CD8-positive, alpha-beta memory T cell (primary cell): ENCODE measurements around the gene IFT25. TPM values are rescaled to one million over a fixed set of nuclear protein-coding genes. Genes with fewer than 3 reads are reported as not detected.

Experiments used
- CTCF ChIA-PET: fragments of 350-600 bp; sonication (Branson Sonifier 250); formaldehyde crosslinking; loops from one replicate; lab custom pipeline; 2021; ENCODE audit warnings: antibody characterized with exemption; lab: Charles Lee
- POLR2A ChIA-PET: fragments of 350-600 bp; sonication (Branson Sonifier 250); formaldehyde crosslinking; loops from one replicate; lab custom pipeline; 2021; ENCODE audit warnings: antibody characterized with exemption; lab: Charles Lee
- DNase-seq, 5 donors: peaks; one replicate each; pipeline versions ENCODE4 v3.0.0 to v3.0.0-alpha.2; 2020 to 2022; ENCODE audit warnings: mixed read lengths in 1 of 5
- H3K27ac ChIP-seq: one replicate; pipeline ENCODE4 v1.7.0; 2013; ENCODE audit warnings: low read depth, mild to moderate bottlenecking, low read length, moderate library complexity
- H3K27me3 ChIP-seq: 2 replicates; pipeline ENCODE4 v1.7.0; 2013; ENCODE audit warnings: low read length, mild to moderate bottlenecking; ENCODE audit not compliant: insufficient read depth, poor library complexity, severe bottlenecking
- H3K36me3 ChIP-seq: 2 replicates; pipeline ENCODE4 v1.7.0; 2013; ENCODE audit warnings: mild to moderate bottlenecking, low read length, moderate library complexity; ENCODE audit not compliant: insufficient read depth
- H3K4me1 ChIP-seq: 2 replicates; pipeline ENCODE4 v1.7.0; 2013; ENCODE audit warnings: mild to moderate bottlenecking, low read length, moderate library complexity; ENCODE audit not compliant: insufficient read depth
- H3K4me3 ChIP-seq: 2 replicates; pipeline ENCODE4 v1.7.0; 2013; ENCODE audit warnings: mild to moderate bottlenecking, low read length
- H3K9me3 ChIP-seq: 2 replicates; pipeline ENCODE4 v1.7.0; 2013; ENCODE audit warnings: mild to moderate bottlenecking, low read length
- H3K27ac Mint-ChIP-seq, 8 donors: one replicate each; pipeline ENCODE4 v1.8.0; 2020 to 2021; ENCODE audit warnings: mixed read lengths in 8 of 8, mild to moderate bottlenecking in 6 of 8, inconsistent platforms in 3 of 8, moderate library complexity in 3 of 8
- H3K27me3 Mint-ChIP-seq, 2 donors: one replicate each; pipeline ENCODE4 v1.8.0; 2020 to 2021; ENCODE audit warnings: mixed read lengths in 2 of 2, mild to moderate bottlenecking in 1 of 2, moderate library complexity in 1 of 2
- H3K36me3 Mint-ChIP-seq, 3 donors: one replicate each; pipeline ENCODE4 v1.8.0; 2020 to 2021; ENCODE audit warnings: mixed read lengths in 3 of 3, inconsistent platforms in 1 of 3, mild to moderate bottlenecking in 1 of 3
- H3K4me1 Mint-ChIP-seq, 3 donors: one replicate each; pipeline ENCODE4 v1.8.0; 2020 to 2021; ENCODE audit warnings: mixed read lengths in 3 of 3, inconsistent platforms in 1 of 3, mild to moderate bottlenecking in 1 of 3
- H3K4me3 Mint-ChIP-seq, 7 donors: one replicate each; pipeline ENCODE4 v1.8.0; 2020 to 2021; ENCODE audit warnings: mixed read lengths in 7 of 7, mild to moderate bottlenecking in 6 of 7, moderate library complexity in 4 of 7, inconsistent platforms in 2 of 7
- H3K9me3 Mint-ChIP-seq, 5 donors: one replicate each; pipeline ENCODE4 v1.8.0; 2020 to 2022; ENCODE audit warnings: mixed read lengths in 5 of 5, mild to moderate bottlenecking in 3 of 5, moderate library complexity in 2 of 5, inconsistent platforms in 1 of 5
- polyA plus RNA-seq: library from polyadenylated mRNA; unstranded; fragments of 300-500 nt; fragmentation: Illumina TruSeq; gene quantifications from one replicate; pipeline ENCODE4 v1.2.3, GENCODE V29; 2021
- total RNA-seq, 2 experiments: library from RNA; stranded (reverse); gene quantifications; one replicate each; pipeline ENCODE4 v1.2.3, GENCODE V29; 2021

Gene IFT25
- total and polyA plus RNA-seq, 3 experiments from 2014 or later, result 57.2 to 59.9 (median 57.8) TPM

DNA sequence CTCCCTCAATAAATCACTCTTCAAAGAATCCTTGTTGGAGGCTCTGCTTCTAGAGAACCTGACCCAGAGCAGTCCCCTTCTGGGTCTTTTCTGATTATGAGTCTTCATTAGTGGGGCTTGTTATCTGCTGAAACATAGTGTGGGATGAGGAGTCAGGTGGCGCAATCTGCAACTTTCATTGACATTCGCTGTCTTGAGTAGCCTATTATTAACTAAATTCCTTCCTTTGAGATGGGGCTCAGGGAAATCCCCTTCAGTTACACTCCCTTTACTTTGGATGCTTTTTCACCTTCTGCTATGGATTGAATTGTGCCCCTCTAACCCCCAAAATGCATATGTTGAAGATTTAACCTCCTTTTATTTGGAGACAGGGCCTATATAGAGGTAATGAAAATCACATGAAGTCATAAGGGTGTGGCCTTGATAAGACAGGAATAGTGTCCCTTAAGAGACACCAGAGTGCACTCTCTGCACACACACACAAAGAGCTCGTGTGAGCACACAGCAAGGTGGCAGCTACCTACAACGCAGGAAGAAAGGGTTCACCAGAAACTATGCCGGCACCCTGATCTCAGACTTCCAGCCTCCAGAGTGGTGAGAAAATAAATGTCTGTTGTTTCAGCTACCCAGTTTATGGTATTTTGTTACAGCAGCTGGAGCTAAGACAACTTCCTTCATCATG, 32.0 kb downstream of the IFT25 start:
- H3K4me3 ChIP-seq, result no peak overlapping the region
- no peaks in the 10 kb centered on the region for H3K36me3 ChIP-seq
- Mint-ChIP-seq H3K4me3 (no peak overlapping the region), H3K27me3 (no peaks in the 10 kb centered on the region), H3K4me1 (peaks cover 0 to 20% (median 19%) of the 10 kb centered on the region in 3 donors), H3K9me3 (no peaks in the 10 kb centered on the region), H3K36me3 (peaks cover 3 to 47% (median 10%) of the 10 kb centered on the region in 3 donors), H3K27ac (peak overlapping the region in 5 of 8 donors; percentile 8 to 55 (median 23))
- CTCF ChIA-PET, result no interaction called here
- H3K27me3 ChIP-seq, result no peaks in the 10 kb centered on the region
- H3K9me3 ChIP-seq, result no peaks in the 10 kb centered on the region
- H3K27ac ChIP-seq, result no peak overlapping the region
- DNase-seq, result no peak
- H3K4me1 ChIP-seq, result no peaks in the 10 kb centered on the region
- POLR2A ChIA-PET, result no interaction called here

DNA sequence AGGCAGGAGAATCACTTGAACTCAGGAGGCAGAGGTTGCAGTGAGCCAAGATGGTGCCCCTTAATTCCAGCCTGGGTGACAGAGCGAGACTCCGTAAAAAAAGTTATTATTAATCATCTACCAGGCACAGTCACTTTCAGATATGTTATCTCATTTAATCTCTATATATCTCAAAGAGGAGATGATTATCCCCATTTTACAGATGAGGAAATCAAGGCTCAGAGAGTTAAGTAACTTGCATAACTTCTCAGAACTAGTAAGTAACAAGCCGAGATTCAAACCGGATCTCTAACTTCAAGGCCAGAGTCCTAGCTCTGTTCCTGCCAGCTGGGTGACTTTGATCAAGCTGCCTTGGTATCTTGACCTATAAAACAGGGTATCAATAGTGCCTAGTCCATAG, 34.1 kb downstream of the IFT25 start:
- Mint-ChIP-seq H3K9me3 (no peaks in the 10 kb centered on the region), H3K4me3 (no peak overlapping the region), H3K27ac (peak overlapping the region in 1 of 8 donors; percentile 29), H3K27me3 (no peaks in the 10 kb centered on the region), H3K4me1 (peaks cover 0 to 12% (median 9%) of the 10 kb centered on the region in 3 donors), H3K36me3 (peaks cover 3 to 41% (median 7%) of the 10 kb centered on the region in 3 donors)
- Histone ChIP-seq H3K36me3 (no peaks in the 10 kb centered on the region), H3K4me3 (no peak overlapping the region), H3K27me3 (no peaks in the 10 kb centered on the region), H3K9me3 (no peaks in the 10 kb centered on the region), H3K27ac (no peak overlapping the region), H3K4me1 (no peaks in the 10 kb centered on the region)
- no peak for DNase-seq
- ChIA-PET CTCF (no interaction called here), POLR2A (no interaction called here)

GRCh38 chr1:53909946-53910345, 35.6 kb downstream of the IFT25 start:
- H3K4me3 Mint-ChIP-seq, result no peak overlapping the region
- no peaks in the 10 kb centered on the region for H3K9me3 Mint-ChIP-seq
- ChIA-PET POLR2A (no interaction called here), CTCF (no interaction called here)
- Histone ChIP-seq H3K9me3 (no peaks in the 10 kb centered on the region), H3K27ac (no peak overlapping the region), H3K4me3 (no peak overlapping the region), H3K4me1 (no peaks in the 10 kb centered on the region), H3K36me3 (no peaks in the 10 kb centered on the region), H3K27me3 (no peaks in the 10 kb centered on the region)
- no peak overlapping the region for H3K27ac Mint-ChIP-seq
- H3K4me1 Mint-ChIP-seq, result no peaks in the 10 kb centered on the region
- peaks cover 3 to 33% (median 4%) of the 10 kb centered on the region in 3 donors for H3K36me3 Mint-ChIP-seq
- no peaks in the 10 kb centered on the region for H3K27me3 Mint-ChIP-seq
- no peak for DNase-seq

DNA sequence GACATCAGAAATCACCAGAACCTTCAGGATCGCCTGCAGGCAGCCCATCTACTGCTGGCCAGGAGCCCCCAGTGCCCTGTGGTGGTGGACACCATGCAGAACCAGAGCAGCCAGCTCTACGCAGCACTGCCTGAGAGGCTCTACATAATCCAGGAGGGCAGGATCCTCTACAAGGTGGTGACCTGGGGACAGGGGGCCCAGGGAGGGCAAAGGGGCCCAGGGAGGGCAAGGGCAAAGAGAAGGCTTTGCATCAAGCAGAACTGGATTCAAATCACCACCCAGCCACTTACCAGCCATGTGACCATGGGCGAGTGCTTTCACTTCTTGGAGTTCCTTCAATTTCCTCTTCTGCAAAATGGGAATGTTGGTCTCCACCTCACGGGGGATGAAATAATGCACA, 39.4 kb downstream of the IFT25 start:
- Histone ChIP-seq H3K36me3 (no peaks in the 10 kb centered on the region), H3K9me3 (no peaks in the 10 kb centered on the region), H3K4me3 (no peak overlapping the region), H3K27ac (no peak overlapping the region), H3K27me3 (no peaks in the 10 kb centered on the region), H3K4me1 (no peaks in the 10 kb centered on the region)
- Mint-ChIP-seq H3K36me3 (peaks cover 0 to 11% (median 1%) of the 10 kb centered on the region in 3 donors), H3K4me3 (no peak overlapping the region), H3K27me3 (peaks cover 0 to 2% of the 10 kb centered on the region in 2 donors), H3K4me1 (no peaks in the 10 kb centered on the region), H3K27ac (peak overlapping the region in 1 of 8 donors; percentile 46), H3K9me3 (no peaks in the 10 kb centered on the region)
- ChIA-PET POLR2A (no interaction called here), CTCF (no interaction called here)
- DNase-seq, result no peak

GRCh38 chr1:53905509-53905908, 40.0 kb downstream of the IFT25 start:
- DNase-seq, result no peak
- no peaks in the 10 kb centered on the region for H3K4me1 ChIP-seq
- Mint-ChIP-seq H3K4me3 (no peak overlapping the region), H3K27me3 (peaks cover 0 to 4% of the 10 kb centered on the region in 2 donors), H3K36me3 (peaks cover 0 to 11% (median 1%) of the 10 kb centered on the region in 3 donors), H3K9me3 (no peaks in the 10 kb centered on the region), H3K4me1 (no peaks in the 10 kb centered on the region), H3K27ac (no peak overlapping the region)
- H3K36me3 ChIP-seq, result no peaks in the 10 kb centered on the region
- no peak overlapping the region for H3K4me3 ChIP-seq
- ChIA-PET CTCF (no interaction called here), POLR2A (no interaction called here)
- H3K27ac ChIP-seq, result no peak overlapping the region
- no peaks in the 10 kb centered on the region for H3K27me3 ChIP-seq
- no peaks in the 10 kb centered on the region for H3K9me3 ChIP-seq

- Mint-ChIP-seq H3K27ac (peak overlapping the region in 1 of 8 donors; percentile 15), H3K9me3 (no peaks in the 10 kb centered on the region), H3K36me3 (peaks cover 0 to 6% (median 1%) of the 10 kb centered on the region in 3 donors), H3K4me1 (no peaks in the 10 kb centered on the region), H3K4me3 (no peak overlapping the region), H3K27me3 (peaks cover 0 to 4% of the 10 kb centered on the region in 2 donors)
- Histone ChIP-seq H3K9me3 (no peaks in the 10 kb centered on the region), H3K4me1 (no peaks in the 10 kb centered on the region), H3K36me3 (no peaks in the 10 kb centered on the region), H3K27ac (no peak overlapping the region), H3K4me3 (no peak overlapping the region), H3K27me3 (no peaks in the 10 kb centered on the region)
- ChIA-PET CTCF (no interaction called here), POLR2A (no interaction called here)
- no peak for DNase-seq
Measured at GRCh38 chr1:53902235-53903138, 43.0 kb downstream of the IFT25 start.

- no peak for DNase-seq
- no peak overlapping the region for H3K4me3 ChIP-seq
- no peaks in the 10 kb centered on the region for H3K4me1 Mint-ChIP-seq
- no peaks in the 10 kb centered on the region for H3K9me3 Mint-ChIP-seq
- H3K27ac ChIP-seq, result no peak overlapping the region
- peaks cover 4 to 6% of the 10 kb centered on the region in 2 donors for H3K27me3 Mint-ChIP-seq
- H3K27me3 ChIP-seq, result no peaks in the 10 kb centered on the region
- ChIA-PET POLR2A (no interaction called here), CTCF (interaction anchor here (1.1 kb wide), 1 partner anchor 30 kb away, joined by 3 read pairs; no protein-coding TSS in a partner anchor)
- no peaks in the 10 kb centered on the region for H3K4me1 ChIP-seq
- no peaks in the 10 kb centered on the region for H3K36me3 ChIP-seq
- H3K27ac Mint-ChIP-seq, result peak overlapping the region in 1 of 8 donors; percentile 76
- H3K4me3 Mint-ChIP-seq, result no peak overlapping the region
- no peaks in the 10 kb centered on the region for H3K9me3 ChIP-seq
- peaks cover 0 to 3% (median 0%) of the 10 kb centered on the region in 3 donors for H3K36me3 Mint-ChIP-seq
Measured at GRCh38 chr1:53899708-53900107, 45.8 kb downstream of the IFT25 start.

- peaks cover 0 to 3% (median 0%) of the 10 kb centered on the region in 3 donors for H3K36me3 Mint-ChIP-seq
- no peak overlapping the region for H3K4me3 ChIP-seq
- H3K27me3 ChIP-seq, result no peaks in the 10 kb centered on the region
- no peak overlapping the region for H3K27ac ChIP-seq
- no peaks in the 10 kb centered on the region for H3K9me3 Mint-ChIP-seq
- no peak overlapping the region for H3K4me3 Mint-ChIP-seq
- ChIA-PET POLR2A (no interaction called here), CTCF (interaction anchor here (1.1 kb wide), 1 partner anchor 30 kb away, joined by 3 read pairs; no protein-coding TSS in a partner anchor)
- peaks cover 4 to 6% of the 10 kb centered on the region in 2 donors for H3K27me3 Mint-ChIP-seq
- no peaks in the 10 kb centered on the region for H3K4me1 Mint-ChIP-seq
- no peaks in the 10 kb centered on the region for H3K36me3 ChIP-seq
- no peaks in the 10 kb centered on the region for H3K4me1 ChIP-seq
- DNase-seq, result no peak
- H3K9me3 ChIP-seq, result no peaks in the 10 kb centered on the region
- peak overlapping the region in 1 of 8 donors; percentile 94 for H3K27ac Mint-ChIP-seq
Measured at GRCh38 chr1:53899206-53899628, 46.3 kb downstream of the IFT25 start.
